SK-N-SH (cell line): Measurements from ENCODE around the gene TGFBR3. TPM values are rescaled to one million over a fixed set of nuclear protein-coding genes. Genes with fewer than 3 reads are reported as not detected.

ENCODE experiments used
- CTCF ChIA-PET: fragments of 300-600, 350-600 bp; formaldehyde crosslinking; extraction: SDS; loops from one replicate; lab custom pipeline; 2021; lab: Yijun Ruan, JAX
- POLR2A ChIA-PET: fragments of 350-600 bp; sonication (Branson Sonifier 250); formaldehyde crosslinking; extraction: SDS; loops from one replicate; lab custom pipeline; 2020; ENCODE audit warnings: antibody characterized with exemption, inconsistent platforms; lab: Yijun Ruan, JAX
- DNase-seq: peaks from one replicate; pipeline ENCODE4 v3.0.0; 2012
- H2AFZ ChIP-seq: fragments of 200-600 bp; sonication (generic); 2 replicates; pipeline ENCODE4 v1.8.1; 2016; ENCODE audit warnings: antibody characterized with exemption, mild to moderate bottlenecking, low read depth
- H3F3A ChIP-seq: fragments of 200-600 bp; sonication (generic); replicated peaks from 2 replicates; pipeline ENCODE3; 2016; ENCODE audit warnings: antibody characterized with exemption, mild to moderate bottlenecking; ENCODE audit not compliant: insufficient read depth
- H3K27ac ChIP-seq, 2 experiments: fragments of 200-500 bp in 1 of 2; fragments of 200-600 bp in 1 of 2; sonication (Bioruptor generic) in 1 of 2; sonication (generic), shearing (Covaris generic) in 1 of 2; 2 replicates each; pipeline versions ENCODE4 v1.5.1 to v1.6.1; 2014 to 2016; ENCODE audit warnings: low read depth in 2 of 2, inconsistent platforms in 1 of 2, low read length in 1 of 2, mild to moderate bottlenecking in 1 of 2, mixed read lengths in 1 of 2
- H3K27me3 ChIP-seq: fragments of 200-600 bp; sonication (generic), shearing (Covaris generic); 2 replicates; pipeline ENCODE4 v1.6.1; 2016; ENCODE audit warnings: mixed run types; ENCODE audit not compliant: insufficient read depth
- H3K36me3 ChIP-seq, 2 experiments: fragments of 200-500 bp in 1 of 2; fragments of 200-600 bp in 1 of 2; sonication (Bioruptor generic) in 1 of 2; sonication (generic) in 1 of 2; replicated peaks in 1 of 2; 2 replicates each; pipeline versions ENCODE3 to v1.5.1; 2014 to 2016; ENCODE audit warnings: low read length in 1 of 2, mild to moderate bottlenecking in 1 of 2; ENCODE audit not compliant: insufficient read depth in 2 of 2, control insufficient read depth in 1 of 2
- H3K4me1 ChIP-seq, 2 experiments: fragments of 200-500 bp in 1 of 2; fragments of 200-600 bp in 1 of 2; sonication (Bioruptor generic) in 1 of 2; sonication (generic), shearing (Covaris generic) in 1 of 2; 2 replicates each; pipeline versions ENCODE4 v1.5.1 to v1.6.1; 2014 to 2016; ENCODE audit warnings: low read depth in 1 of 2, low read length in 1 of 2, mixed run types in 1 of 2; ENCODE audit not compliant: insufficient read depth in 2 of 2, control insufficient read depth in 1 of 2
- H3K4me2 ChIP-seq: fragments of 200-600 bp; sonication (generic), shearing (Covaris generic); 2 replicates; pipeline ENCODE4 v1.6.1; 2017; ENCODE audit warnings: mixed run types
- H3K4me3 ChIP-seq, 2 experiments: fragments of 200-500 bp in 1 of 2; fragments of 200-600 bp in 1 of 2; sonication (Bioruptor generic) in 1 of 2; sonication (generic), shearing (Covaris generic) in 1 of 2; 2 replicates each; pipeline versions ENCODE4 v1.5.1 to v1.8.1; 2014 to 2016; ENCODE audit warnings: low read depth in 2 of 2, inconsistent platforms in 1 of 2, low read length in 1 of 2, mild to moderate bottlenecking in 1 of 2, mixed read lengths in 1 of 2, moderate library complexity in 1 of 2
- H3K79me2 ChIP-seq: fragments of 200-600 bp; sonication (generic); 2 replicates; pipeline ENCODE4 v1.8.1; 2017; ENCODE audit warnings: mild to moderate bottlenecking; ENCODE audit not compliant: insufficient read depth
- H3K9ac ChIP-seq: fragments of 200-600 bp; sonication (generic); 2 replicates; pipeline ENCODE4 v1.6.1; 2017; ENCODE audit warnings: mixed run types
- H3K9me2 ChIP-seq: fragments of 200-600 bp; sonication (generic); 2 replicates; pipeline ENCODE4 v1.6.1; 2017; ENCODE audit warnings: mixed run types
- H3K9me3 ChIP-seq: fragments of 200-600 bp; sonication (generic); 2 replicates; pipeline ENCODE4 v1.6.1; 2017; ENCODE audit warnings: mixed run types, mild to moderate bottlenecking, moderate library complexity
- H4K20me1 ChIP-seq: fragments of 200-600 bp; sonication (generic); 2 replicates; pipeline ENCODE4 v1.6.1; 2017; ENCODE audit warnings: mild to moderate bottlenecking, mixed run types; ENCODE audit not compliant: insufficient read depth
- CHD2 ChIP-seq: fragments of 150-350 bp; IDR thresholded peaks from 2 replicates; pipeline ENCODE4 v1.6.1; 2018; ENCODE audit warnings: low read length; ENCODE audit not compliant: partially characterized antibody
- ELF1 ChIP-seq: IDR thresholded peaks from 2 replicates; pipeline ENCODE4 v1.4.0; 2012
- EP300 ChIP-seq, 2 experiments: IDR thresholded peaks; 2 replicates each; pipeline versions ENCODE4 v1.4.0 to v1.6.1; 2012; ENCODE audit warnings: borderline replicate concordance in 1 of 2, low read depth in 1 of 2, low read length in 1 of 2
- EZH2phosphoT487 ChIP-seq: fragments of 200-600 bp; sonication (generic); IDR thresholded peaks from 2 replicates; pipeline ENCODE4 v1.6.1; 2017; ENCODE audit warnings: low read depth, mixed run types, mild to moderate bottlenecking, antibody characterized with exemption, moderate library complexity, borderline replicate concordance
- GABPA ChIP-seq: IDR thresholded peaks from 2 replicates; pipeline ENCODE4 v1.4.0; 2012; ENCODE audit warnings: low read depth, mild to moderate bottlenecking
- GATA2 ChIP-seq: sonication (generic); formaldehyde crosslinking; IDR thresholded peaks from 2 replicates; pipeline ENCODE4 v1.5.0; 2020; ENCODE audit warnings: mild to moderate bottlenecking, missing genetic modification reagents
- JUND ChIP-seq: IDR thresholded peaks from 2 replicates; pipeline ENCODE4 v1.4.0; 2012
- MEF2A ChIP-seq: IDR thresholded peaks from 2 replicates; pipeline ENCODE4 v1.4.0; 2012; ENCODE audit warnings: low read depth, borderline replicate concordance
- NFIC ChIP-seq: IDR thresholded peaks from 2 replicates; pipeline ENCODE4 v1.4.0; 2012; ENCODE audit warnings: borderline replicate concordance
- NRF1 ChIP-seq: IDR thresholded peaks from 2 replicates; pipeline ENCODE4 v1.6.1; 2012; ENCODE audit warnings: low read depth, mild to moderate bottlenecking, low read length
- RAD21 ChIP-seq: IDR thresholded peaks from 2 replicates; pipeline ENCODE4 v1.6.1; 2012; ENCODE audit warnings: mild to moderate bottlenecking, low read length
- RXRA ChIP-seq: IDR thresholded peaks from 2 replicates; pipeline ENCODE4 v1.4.0; 2012; ENCODE audit warnings: low read depth, mild to moderate bottlenecking, borderline replicate concordance
- SIN3A ChIP-seq: IDR thresholded peaks from 2 replicates; pipeline ENCODE4 v1.6.1; 2012; ENCODE audit warnings: low read depth, mild to moderate bottlenecking, low read length, moderate library complexity, borderline replicate concordance
- WGBS: methylation state at CpG from one replicate; pipeline ENCODE4 v1.1.6; 2017; ENCODE audit warnings: low lambda C conversion rate; 5-methylcytosine and 5-hydroxymethylcytosine counted together
- polyA plus RNA-seq, 3 experiments: library from polyadenylated mRNA; depleted of rRNA; stranded (reverse); fragments of >200 nt; gene quantifications; 2 replicates each; pipeline ENCODE4 v1.2.3, GENCODE V29; 2012
- TF ChIP-seq, protein P1 (sequence below): fragments of 200-600 bp; sonication (generic); IDR thresholded peaks from 2 replicates; pipeline ENCODE4 v1.6.1; 2017; ENCODE audit warnings: antibody characterized with exemption, mild to moderate bottlenecking, moderate library complexity
- TF ChIP-seq, protein P2 (sequence below): IDR thresholded peaks from 2 replicates; pipeline ENCODE4 v1.4.0; 2012; ENCODE audit warnings: low read depth
- TF ChIP-seq, protein P3 (sequence below): IDR thresholded peaks from 2 replicates; pipeline ENCODE4 v1.4.0; 2012; ENCODE audit warnings: low read depth, borderline replicate concordance
- TF ChIP-seq, protein P4 (sequence below): IDR thresholded peaks from 2 replicates; pipeline ENCODE4 v1.4.0; 2012; ENCODE audit warnings: low read depth, borderline replicate concordance
- TF ChIP-seq, protein P5 (sequence below): fragments of 150-350 bp; IDR thresholded peaks from 2 replicates; pipeline ENCODE4 v1.6.1; 2017; ENCODE audit warnings: antibody characterized with exemption, low read length, low read depth, borderline replicate concordance
- TF ChIP-seq, protein P6 (sequence below): fragments of 150-350 bp; IDR thresholded peaks from 2 replicates; pipeline ENCODE4 v1.6.1; 2016; ENCODE audit warnings: mild to moderate bottlenecking, low read depth, low read length

Gene TGFBR3
- polyA plus RNA-seq, 1 of the 3 experiments (the other 2 are of a cell fraction): 0.07 TPM

DNA sequence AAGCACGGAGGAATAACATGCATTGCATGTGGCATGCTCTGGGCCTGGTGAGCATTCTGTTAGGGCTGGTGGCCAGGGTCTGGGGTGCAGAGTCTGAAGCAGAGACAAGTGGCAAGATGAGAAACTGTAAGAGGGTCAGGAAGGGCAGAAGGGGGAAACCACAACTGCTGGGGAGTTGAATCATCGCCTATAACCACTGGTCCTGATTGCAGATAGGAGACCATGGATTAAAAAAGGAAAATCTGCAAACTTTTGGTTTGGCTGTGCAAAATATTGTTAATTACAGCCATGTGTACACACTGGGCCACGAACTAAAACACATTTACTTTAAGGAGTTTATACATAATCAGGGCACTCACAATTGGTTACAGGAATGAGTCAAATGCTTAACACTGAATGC, 76.6 kb downstream of the TGFBR3 start:
- no peaks in the 10 kb centered on the region for H3K9me3 ChIP-seq
- TF ChIP-seq, protein P1, sequence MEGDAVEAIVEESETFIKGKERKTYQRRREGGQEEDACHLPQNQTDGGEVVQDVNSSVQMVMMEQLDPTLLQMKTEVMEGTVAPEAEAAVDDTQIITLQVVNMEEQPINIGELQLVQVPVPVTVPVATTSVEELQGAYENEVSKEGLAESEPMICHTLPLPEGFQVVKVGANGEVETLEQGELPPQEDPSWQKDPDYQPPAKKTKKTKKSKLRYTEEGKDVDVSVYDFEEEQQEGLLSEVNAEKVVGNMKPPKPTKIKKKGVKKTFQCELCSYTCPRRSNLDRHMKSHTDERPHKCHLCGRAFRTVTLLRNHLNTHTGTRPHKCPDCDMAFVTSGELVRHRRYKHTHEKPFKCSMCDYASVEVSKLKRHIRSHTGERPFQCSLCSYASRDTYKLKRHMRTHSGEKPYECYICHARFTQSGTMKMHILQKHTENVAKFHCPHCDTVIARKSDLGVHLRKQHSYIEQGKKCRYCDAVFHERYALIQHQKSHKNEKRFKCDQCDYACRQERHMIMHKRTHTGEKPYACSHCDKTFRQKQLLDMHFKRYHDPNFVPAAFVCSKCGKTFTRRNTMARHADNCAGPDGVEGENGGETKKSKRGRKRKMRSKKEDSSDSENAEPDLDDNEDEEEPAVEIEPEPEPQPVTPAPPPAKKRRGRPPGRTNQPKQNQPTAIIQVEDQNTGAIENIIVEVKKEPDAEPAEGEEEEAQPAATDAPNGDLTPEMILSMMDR: no peak
- TF ChIP-seq, protein P2, sequence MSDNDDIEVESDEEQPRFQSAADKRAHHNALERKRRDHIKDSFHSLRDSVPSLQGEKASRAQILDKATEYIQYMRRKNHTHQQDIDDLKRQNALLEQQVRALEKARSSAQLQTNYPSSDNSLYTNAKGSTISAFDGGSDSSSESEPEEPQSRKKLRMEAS: no peak
- TF ChIP-seq, protein P3, sequence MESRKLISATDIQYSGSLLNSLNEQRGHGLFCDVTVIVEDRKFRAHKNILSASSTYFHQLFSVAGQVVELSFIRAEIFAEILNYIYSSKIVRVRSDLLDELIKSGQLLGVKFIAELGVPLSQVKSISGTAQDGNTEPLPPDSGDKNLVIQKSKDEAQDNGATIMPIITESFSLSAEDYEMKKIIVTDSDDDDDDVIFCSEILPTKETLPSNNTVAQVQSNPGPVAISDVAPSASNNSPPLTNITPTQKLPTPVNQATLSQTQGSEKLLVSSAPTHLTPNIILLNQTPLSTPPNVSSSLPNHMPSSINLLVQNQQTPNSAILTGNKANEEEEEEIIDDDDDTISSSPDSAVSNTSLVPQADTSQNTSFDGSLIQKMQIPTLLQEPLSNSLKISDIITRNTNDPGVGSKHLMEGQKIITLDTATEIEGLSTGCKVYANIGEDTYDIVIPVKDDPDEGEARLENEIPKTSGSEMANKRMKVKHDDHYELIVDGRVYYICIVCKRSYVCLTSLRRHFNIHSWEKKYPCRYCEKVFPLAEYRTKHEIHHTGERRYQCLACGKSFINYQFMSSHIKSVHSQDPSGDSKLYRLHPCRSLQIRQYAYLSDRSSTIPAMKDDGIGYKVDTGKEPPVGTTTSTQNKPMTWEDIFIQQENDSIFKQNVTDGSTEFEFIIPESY: no peak
- no peak for TF ChIP-seq GABPA
- no peak for TF ChIP-seq RXRA
- no peak for TF ChIP-seq NRF1
- TF ChIP-seq EP300 (IDR thresholded peaks at IDR 0.05; ENCODE audit: borderline replicate concordance in 1 of 2, low read depth in 1 of 2, low read length in 1 of 2): no peak
- no peak for TF ChIP-seq MEF2A
- no peak for TF ChIP-seq EZH2phosphoT487
- TF ChIP-seq JUND: no peak
- TF ChIP-seq, protein P4, sequence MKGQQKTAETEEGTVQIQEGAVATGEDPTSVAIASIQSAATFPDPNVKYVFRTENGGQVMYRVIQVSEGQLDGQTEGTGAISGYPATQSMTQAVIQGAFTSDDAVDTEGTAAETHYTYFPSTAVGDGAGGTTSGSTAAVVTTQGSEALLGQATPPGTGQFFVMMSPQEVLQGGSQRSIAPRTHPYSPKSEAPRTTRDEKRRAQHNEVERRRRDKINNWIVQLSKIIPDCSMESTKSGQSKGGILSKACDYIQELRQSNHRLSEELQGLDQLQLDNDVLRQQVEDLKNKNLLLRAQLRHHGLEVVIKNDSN: no peak
- TF ChIP-seq, protein P5, sequence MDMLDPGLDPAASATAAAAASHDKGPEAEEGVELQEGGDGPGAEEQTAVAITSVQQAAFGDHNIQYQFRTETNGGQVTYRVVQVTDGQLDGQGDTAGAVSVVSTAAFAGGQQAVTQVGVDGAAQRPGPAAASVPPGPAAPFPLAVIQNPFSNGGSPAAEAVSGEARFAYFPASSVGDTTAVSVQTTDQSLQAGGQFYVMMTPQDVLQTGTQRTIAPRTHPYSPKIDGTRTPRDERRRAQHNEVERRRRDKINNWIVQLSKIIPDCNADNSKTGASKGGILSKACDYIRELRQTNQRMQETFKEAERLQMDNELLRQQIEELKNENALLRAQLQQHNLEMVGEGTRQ: no peak
- TF ChIP-seq GATA2 (CRISPR knock-in tag): no peak
- no peak for TF ChIP-seq ELF1
- no peak for TF ChIP-seq SIN3A
- TF ChIP-seq, protein P6, sequence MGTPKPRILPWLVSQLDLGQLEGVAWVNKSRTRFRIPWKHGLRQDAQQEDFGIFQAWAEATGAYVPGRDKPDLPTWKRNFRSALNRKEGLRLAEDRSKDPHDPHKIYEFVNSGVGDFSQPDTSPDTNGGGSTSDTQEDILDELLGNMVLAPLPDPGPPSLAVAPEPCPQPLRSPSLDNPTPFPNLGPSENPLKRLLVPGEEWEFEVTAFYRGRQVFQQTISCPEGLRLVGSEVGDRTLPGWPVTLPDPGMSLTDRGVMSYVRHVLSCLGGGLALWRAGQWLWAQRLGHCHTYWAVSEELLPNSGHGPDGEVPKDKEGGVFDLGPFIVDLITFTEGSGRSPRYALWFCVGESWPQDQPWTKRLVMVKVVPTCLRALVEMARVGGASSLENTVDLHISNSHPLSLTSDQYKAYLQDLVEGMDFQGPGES: no peak
- TF ChIP-seq CHD2: no peak
- TF ChIP-seq RAD21: no peak
- TF ChIP-seq NFIC: no peak
- TF ChIP-seq, all 33 proteins: peak for 0
- H3K9me2 ChIP-seq: no peaks in the 10 kb centered on the region
- H3K27me3 ChIP-seq: peaks cover 33% of the 10 kb centered on the region; the same call in 1 of the 2 replicates
- no peak overlapping the region for H3K4me3 ChIP-seq
- H3K79me2 ChIP-seq: no peaks in the 10 kb centered on the region
- no peak overlapping the region for H3K27ac ChIP-seq
- no peak overlapping the region for H3K9ac ChIP-seq
- H3K36me3 ChIP-seq: no peaks in the 10 kb centered on the region
- no peaks in the 10 kb centered on the region for H4K20me1 ChIP-seq
- CTCF ChIA-PET: no interaction called here
- no peaks in the 10 kb centered on the region for H3F3A ChIP-seq
- no peak overlapping the region for H3K4me2 ChIP-seq
- POLR2A ChIA-PET: no interaction called here
- H3K4me1 ChIP-seq: no peaks in the 10 kb centered on the region; a peak in 1 of 4 replicates
- no peak overlapping the region for H2AFZ ChIP-seq
- 7% methylated on average over 3 of the region's 3 CpGs for WGBS
- DNase-seq: no peak
